H1 (cell line): Measurements from ENCODE around the gene CEP120. TPM values are rescaled to one million over a fixed set of nuclear protein-coding genes. Genes with fewer than 3 reads are reported as not detected.

Source experiments
- CTCF ChIA-PET: fragments of 300-600 bp; sonication (Branson Sonifier 250); formaldehyde crosslinking; loops from one replicate; lab custom pipeline; 2021; ENCODE audit not compliant: partially characterized antibody; lab: Charles Lee
- POLR2A ChIA-PET: fragments of 300-600 bp; sonication (Branson Sonifier 250); formaldehyde crosslinking; loops from one replicate; lab custom pipeline; 2021; ENCODE audit warnings: inconsistent platforms; ENCODE audit not compliant: partially characterized antibody; lab: Charles Lee
- DNase-seq, 2 experiments: peaks; one replicate each; pipeline versions ENCODE4 v3.0.0 to v3.0.0-alpha.2; 2010 to 2022; ENCODE audit warnings: low spot score in 2 of 2, low read depth in 1 of 2, mixed read lengths in 1 of 2
- FAIRE-seq: peaks from 2 replicates; lab custom pipeline; 2011; peaks lifted over from hg19 to GRCh38; lab: Jason Lieb, UNC
- H2AFZ ChIP-seq: 2 replicates; pipeline ENCODE4 v1.8.1; 2012; ENCODE audit warnings: low read length, inconsistent platforms
- H2AK5ac ChIP-seq: 2 replicates; pipeline ENCODE4 v1.6.1; 2013; ENCODE audit warnings: low read depth, low read length
- H2BK120ac ChIP-seq: replicated peaks from 2 replicates; pipeline ENCODE3; 2013; ENCODE audit warnings: low read depth, low read length, inconsistent platforms
- H2BK12ac ChIP-seq: 2 replicates; pipeline ENCODE4 v1.6.1; 2013; ENCODE audit warnings: low read depth, low read length
- H2BK15ac ChIP-seq: 2 replicates; pipeline ENCODE4 v1.6.1; 2013; ENCODE audit warnings: low read length
- H2BK20ac ChIP-seq: 2 replicates; pipeline ENCODE4 v1.6.1; 2013; ENCODE audit warnings: low read length
- H2BK5ac ChIP-seq: 2 replicates; pipeline ENCODE4 v1.6.1; 2013; ENCODE audit warnings: low read depth, low read length
- H3K14ac ChIP-seq: 2 replicates; pipeline ENCODE4 v1.6.1; 2013; ENCODE audit warnings: inconsistent platforms; ENCODE audit not compliant: insufficient read length
- H3K18ac ChIP-seq: 2 replicates; pipeline ENCODE4 v1.6.1; 2013; ENCODE audit warnings: low read length; ENCODE audit errors: extremely low read depth
- H3K23ac ChIP-seq: 2 replicates; pipeline ENCODE4 v1.6.1; 2013; ENCODE audit warnings: inconsistent platforms; ENCODE audit not compliant: insufficient read length
- H3K23me2 ChIP-seq: 2 replicates; pipeline ENCODE4 v1.6.1; 2013; ENCODE audit warnings: low read depth, low read length
- H3K27ac ChIP-seq: 2 replicates; pipeline ENCODE4 v1.6.1; 2011; ENCODE audit warnings: low read depth, low read length, inconsistent platforms
- H3K27me3 ChIP-seq, 4 experiments: replicated peaks in 1 of 4; 1 replicate in 1 of 4; 2 replicates in 3 of 4; pipeline versions ENCODE4 v1.6.1 to v1.8.1; 2011 to 2013; ENCODE audit warnings: low read length in 3 of 4, mild to moderate bottlenecking in 3 of 4, inconsistent platforms in 2 of 4, mixed read lengths in 2 of 4, moderate library complexity in 1 of 4; ENCODE audit not compliant: control insufficient read depth in 3 of 4, insufficient read depth in 3 of 4; ENCODE audit errors: extremely low read depth in 1 of 4
- H3K36me3 ChIP-seq, 4 experiments: 2 replicates each; pipeline versions ENCODE4 v1.6.1 to v1.8.1; 2011 to 2013; ENCODE audit warnings: mild to moderate bottlenecking in 4 of 4, low read length in 3 of 4, moderate library complexity in 2 of 4, control low read depth in 1 of 4, inconsistent platforms in 1 of 4; ENCODE audit not compliant: insufficient read depth in 4 of 4, control insufficient read depth in 2 of 4
- H3K4ac ChIP-seq: replicated peaks from 2 replicates; pipeline ENCODE3; 2013; ENCODE audit warnings: low read length, low read depth, mixed read lengths, inconsistent platforms; ENCODE audit not compliant: insufficient read length
- H3K4me1 ChIP-seq, 4 experiments: replicated peaks in 1 of 4; 1 replicate in 1 of 4; 2 replicates in 3 of 4; pipeline versions ENCODE4 v1.6.1 to v1.8.1; 2011 to 2013; ENCODE audit warnings: low read length in 3 of 4, inconsistent platforms in 2 of 4, mixed read lengths in 1 of 4; ENCODE audit not compliant: insufficient read depth in 4 of 4, control insufficient read depth in 3 of 4
- H3K4me2 ChIP-seq, 2 experiments: 2 replicates each; pipeline versions ENCODE4 v1.6.1 to v1.8.1; 2011 to 2013; ENCODE audit warnings: low read depth in 2 of 2, low read length in 2 of 2, control low read depth in 1 of 2, inconsistent platforms in 1 of 2, mild to moderate bottlenecking in 1 of 2; ENCODE audit not compliant: insufficient read depth in 1 of 2
- H3K4me3 ChIP-seq, 4 experiments: fragments of 200-600, 300-600 bp in 1 of 4; sonication (generic), shearing (Covaris generic), sonication (Bioruptor Twin) in 1 of 4; 2 replicates each; pipeline versions ENCODE4 v1.5.1 to v1.8.1; 2011 to 2016; ENCODE audit warnings: low read length in 4 of 4, low read depth in 3 of 4, control low read depth in 2 of 4, inconsistent platforms in 2 of 4, mild to moderate bottlenecking in 2 of 4, mixed read lengths in 1 of 4, moderate library complexity in 1 of 4; ENCODE audit not compliant: insufficient read depth in 2 of 4; ENCODE audit errors: extremely low read depth in 1 of 4
- H3K56ac ChIP-seq: replicated peaks from 2 replicates; pipeline ENCODE3; 2013; ENCODE audit warnings: low read depth, mild to moderate bottlenecking, mixed read lengths, low read length, inconsistent platforms; ENCODE audit not compliant: insufficient read length
- H3K79me1 ChIP-seq: 2 replicates; pipeline ENCODE4 v1.6.1; 2013; ENCODE audit warnings: low read depth, low read length, control low read depth
- H3K79me2 ChIP-seq, 2 experiments: 2 replicates each; pipeline versions ENCODE4 v1.6.1 to v1.8.1; 2012 to 2013; ENCODE audit warnings: low read length in 2 of 2, mild to moderate bottlenecking in 2 of 2, inconsistent platforms in 1 of 2; ENCODE audit not compliant: insufficient read depth in 2 of 2, control insufficient read depth in 1 of 2
- H3K9ac ChIP-seq, 4 experiments: replicated peaks in 1 of 4; 1 replicate in 1 of 4; 2 replicates in 3 of 4; pipeline versions ENCODE4 v1.6.1 to v1.8.1; 2011 to 2013; ENCODE audit warnings: low read depth in 3 of 4, low read length in 3 of 4, control low read depth in 2 of 4, mild to moderate bottlenecking in 2 of 4, moderate library complexity in 2 of 4, inconsistent platforms in 1 of 4; ENCODE audit errors: extremely low read depth in 1 of 4
- H3K9me3 ChIP-seq, 2 experiments: 2 replicates each; pipeline versions ENCODE4 v1.6.1 to v1.8.1; 2012 to 2013; ENCODE audit warnings: mild to moderate bottlenecking in 2 of 2, moderate library complexity in 2 of 2, control low read depth in 1 of 2, inconsistent platforms in 1 of 2, low read depth in 1 of 2, low read length in 1 of 2, mixed read lengths in 1 of 2; ENCODE audit not compliant: insufficient read depth in 2 of 2
- H4K20me1 ChIP-seq, 2 experiments: replicated peaks in 1 of 2; 2 replicates each; pipeline versions ENCODE3 to v1.8.1; 2011 to 2013; ENCODE audit warnings: inconsistent platforms in 2 of 2, low read length in 2 of 2, mild to moderate bottlenecking in 1 of 2; ENCODE audit not compliant: insufficient read depth in 2 of 2, control insufficient read depth in 1 of 2
- H4K5ac ChIP-seq: 2 replicates; pipeline ENCODE4 v1.6.1; 2013; ENCODE audit warnings: low read length, low read depth, mixed read lengths, inconsistent platforms; ENCODE audit not compliant: insufficient read length
- H4K8ac ChIP-seq: 2 replicates; pipeline ENCODE4 v1.8.0; 2013; ENCODE audit warnings: mild to moderate bottlenecking, moderate library complexity, low read length, inconsistent platforms; ENCODE audit not compliant: insufficient read depth; ENCODE audit errors: extremely low read depth
- H4K91ac ChIP-seq: replicated peaks from 2 replicates; pipeline ENCODE3; 2013; ENCODE audit warnings: low read length, mixed read lengths, inconsistent platforms; ENCODE audit not compliant: insufficient read length
- BACH1 ChIP-seq: IDR thresholded peaks from 2 replicates; pipeline ENCODE4 v1.6.1; 2012; ENCODE audit warnings: low read length, improper control_type of control experiment
- BCL11A ChIP-seq, 2 experiments: IDR thresholded peaks; one replicate each; pipeline ENCODE4 v1.6.1; 2011; ENCODE audit warnings: low read depth in 2 of 2, low read length in 2 of 2, mild to moderate bottlenecking in 2 of 2
- CBX8 ChIP-seq: fragments of 300-800, 300-1000 bp; sonication (generic); IDR thresholded peaks from 2 replicates; pipeline ENCODE4 v1.7.1; 2016; ENCODE audit warnings: low read depth, low read length, borderline replicate concordance
- CEBPB ChIP-seq: IDR thresholded peaks from 2 replicates; pipeline ENCODE4 v1.6.1; 2012; ENCODE audit warnings: low read depth, low read length
- CHD1 ChIP-seq: IDR thresholded peaks from 2 replicates; pipeline ENCODE4 v1.6.1; 2012; ENCODE audit warnings: low read depth, low read length, improper control_type of control experiment
- EZH2 ChIP-seq: fragments of 200-600 bp; sonication (generic); IDR thresholded peaks from 2 replicates; pipeline ENCODE4 v1.7.1; 2012; ENCODE audit warnings: low read depth, mild to moderate bottlenecking, moderate library complexity, low read length, inconsistent platforms; ENCODE audit not compliant: severe bottlenecking
- GTF2F1 ChIP-seq: IDR thresholded peaks from 2 replicates; pipeline ENCODE4 v1.6.1; 2012; ENCODE audit warnings: low read depth, low read length, improper control_type of control experiment, borderline replicate concordance
- JUN ChIP-seq: IDR thresholded peaks from 2 replicates; pipeline ENCODE4 v1.6.1; 2011; ENCODE audit warnings: low read depth, mild to moderate bottlenecking, improper control_type of control experiment, low read length
- KDM4A ChIP-seq: IDR thresholded peaks from one replicate; pipeline ENCODE4 v1.7.1; 2012; ENCODE audit warnings: low read depth, mild to moderate bottlenecking, moderate library complexity, low read length, inconsistent platforms; ENCODE audit not compliant: severe bottlenecking
- MAX ChIP-seq: IDR thresholded peaks from 2 replicates; pipeline ENCODE4 v1.6.1; 2012; ENCODE audit warnings: inconsistent platforms
- RNF2 ChIP-seq: fragments of 200-900, 300-1000 bp; sonication (generic); IDR thresholded peaks from 2 replicates; pipeline ENCODE4 v1.7.1; 2016; ENCODE audit warnings: borderline replicate concordance, low read depth, mild to moderate bottlenecking, antibody characterized with exemption, low read length; ENCODE audit not compliant: poor library complexity, severe bottlenecking; ENCODE audit errors: missing control alignments
- SIX5 ChIP-seq: IDR thresholded peaks from 2 replicates; pipeline ENCODE4 v1.6.1; 2011; ENCODE audit warnings: mild to moderate bottlenecking, low read depth, low read length
- SP1 ChIP-seq: IDR thresholded peaks from 2 replicates; pipeline ENCODE4 v1.6.1; 2011; ENCODE audit warnings: low read depth, low read length
- SP2 ChIP-seq: IDR thresholded peaks from 2 replicates; pipeline ENCODE4 v1.6.1; 2012; ENCODE audit warnings: mild to moderate bottlenecking, low read length, inconsistent platforms
- SP4 ChIP-seq: IDR thresholded peaks from 2 replicates; pipeline ENCODE4 v1.6.1; 2012; ENCODE audit warnings: low read length, inconsistent platforms
- TCF12 ChIP-seq: IDR thresholded peaks from 2 replicates; pipeline ENCODE4 v1.6.1; 2011; ENCODE audit warnings: low read depth, mild to moderate bottlenecking, low read length
- WGBS, 2 experiments: shearing (Covaris generic) in 1 of 2; methylation state at CpG; one replicate each; pipeline versions ENCODE4 v1.1.6 to v1.1.7; 2013 to 2015; ENCODE audit warnings: low lambda C conversion rate in 2 of 2, mixed read lengths in 2 of 2, inconsistent platforms in 1 of 2, low coverage in 1 of 2, missing lambda C conversion rate in 1 of 2; ENCODE audit not compliant: insufficient replicate concordance in 2 of 2, insufficient coverage in 1 of 2, insufficient read length in 1 of 2; ENCODE audit errors: extremely low coverage in 1 of 2, missing lambda C conversion rate in 1 of 2; 5-methylcytosine and 5-hydroxymethylcytosine counted together
- polyA plus RNA-seq, 7 experiments: library from polyadenylated mRNA; depleted of rRNA in 3 of 7; stranded (reverse) in 5 of 7; unstranded in 2 of 7; fragments of >200 nt in 5 of 7; fragments of 200-250 nt in 2 of 7; gene quantifications; 1 replicate in 5 of 7; 2 replicates in 1 of 7; 4 replicates in 1 of 7; pipeline versions ENCODE4 v1.2.1 to v1.2.3, GENCODE V29; 2011 to 2013; ENCODE audit warnings: missing spikeins in 2 of 7, mixed read lengths in 2 of 7
- total RNA-seq: library from RNA; stranded (reverse); fragmentation: NEBNext Ultra II Directional; extraction: Animal tissue kit (Norgen Biotek cat#: 25700); gene quantifications from 2 replicates; pipeline ENCODE4 v1.2.1, GENCODE V29; 2021

CEP120 gene
- total and polyA plus RNA-seq, 2 of the 8 experiments (the other 6 are each of a cell fraction or from before 2014, with no cell fraction given): 9.3 to 17.9 TPM

GRCh38 chr5:123438902-123439301, 15.7 kb upstream of the CEP120 start:
- no peak overlapping the region for H2BK20ac ChIP-seq
- H3K4ac ChIP-seq: no peak overlapping the region
- 87% methylated on average over 5 of the region's 5 CpGs; no CpG with 5 or more reads in 1 of the 2 experiments for WGBS, 2 experiments
- no peak overlapping the region for H2BK15ac ChIP-seq
- H4K5ac ChIP-seq: no peak overlapping the region
- H3K9me3 ChIP-seq: no peaks in the 10 kb centered on the region
- DNase-seq (no peak), FAIRE-seq (no peak)
- H3K23me2 ChIP-seq: no peaks in the 10 kb centered on the region
- H3K23ac ChIP-seq: no peak overlapping the region
- no peak overlapping the region for H3K56ac ChIP-seq
- H3K9ac ChIP-seq: no peak overlapping the region
- no peak overlapping the region for H2BK12ac ChIP-seq
- no peaks in the 10 kb centered on the region for H4K20me1 ChIP-seq
- no peaks in the 10 kb centered on the region for H3K4me1 ChIP-seq
- H2BK5ac ChIP-seq: no peak overlapping the region
- ChIA-PET POLR2A (interaction anchor here (1.6 kb wide), 1 partner anchor 16 kb away, joined by 6 read pairs; the partner anchor contains the start of gene CEP120), CTCF (no interaction called here)
- H3K36me3 ChIP-seq: no peaks in the 10 kb centered on the region
- no peak overlapping the region for H3K4me3 ChIP-seq
- no peak overlapping the region for H2AK5ac ChIP-seq
- no peak overlapping the region for H4K91ac ChIP-seq
- no peaks in the 10 kb centered on the region for H3K79me1 ChIP-seq
- H3K27me3 ChIP-seq: no peaks in the 10 kb centered on the region; a peak in 1 of 7 replicates
- H3K14ac ChIP-seq: no peak overlapping the region
- no peak overlapping the region for H3K18ac ChIP-seq
- H3K79me2 ChIP-seq: no peaks in the 10 kb centered on the region
- no peak overlapping the region for H4K8ac ChIP-seq
- H3K27ac ChIP-seq: no peak overlapping the region
- H2BK120ac ChIP-seq: no peak overlapping the region
- no peak overlapping the region for H2AFZ ChIP-seq
- no peak overlapping the region for H3K4me2 ChIP-seq
- TF ChIP-seq JUN (no peak), SP1 (no peak), RNF2 (no peak), SP4 (no peak), CHD1 (no peak), BACH1 (no peak), SIX5 (no peak), MAX (no peak), KDM4A (no peak), TCF12 (no peak), CBX8 (no peak), CEBPB (no peak), EZH2 (no peak), SP2 (no peak), BCL11A (IDR thresholded peaks at IDR 0.05; ENCODE audit: low read depth in 2 of 2, low read length in 2 of 2) (no peak), GTF2F1 (no peak)
